Spinal cord (tissue), 10 donors: ENCODE measurements around the gene ZNF207. TPM values are rescaled to one million over a fixed set of nuclear protein-coding genes. Genes with fewer than 3 reads are reported as not detected.

Source experiments
- DNase-seq, 6 donors: peaks; one replicate each; pipeline versions ENCODE4 v3.0.0 to v3.0.0-alpha.2; 2013 to 2015; ENCODE audit warnings: low spot score in 6 of 6, low read depth in 4 of 6
- H3K27ac ChIP-seq: one replicate; pipeline ENCODE4 v1.5.1; 2013; ENCODE audit warnings: low read depth, low read length, control low read depth
- H3K27me3 ChIP-seq: one replicate; pipeline ENCODE4 v1.6.1; 2013; ENCODE audit warnings: low read length; ENCODE audit not compliant: control insufficient read depth, insufficient read depth
- H3K36me3 ChIP-seq: one replicate; pipeline ENCODE4 v1.6.1; 2013; ENCODE audit warnings: low read length; ENCODE audit not compliant: control insufficient read depth, insufficient read depth
- H3K4me1 ChIP-seq: one replicate; pipeline ENCODE4 v1.6.1; 2013; ENCODE audit warnings: low read length; ENCODE audit not compliant: control insufficient read depth, insufficient read depth
- H3K4me3 ChIP-seq: one replicate; pipeline ENCODE4 v1.5.1; 2013; ENCODE audit warnings: low read depth, low read length, control low read depth
- H3K9me3 ChIP-seq: one replicate; pipeline ENCODE4 v1.6.1; 2013; ENCODE audit warnings: low read length; ENCODE audit not compliant: control insufficient read depth, insufficient read depth
- WGBS: methylation state at CpG from one replicate; pipeline ENCODE4 v1.1.5; 2013; ENCODE audit warnings: missing lambda C conversion rate; ENCODE audit not compliant: insufficient coverage; 5-methylcytosine and 5-hydroxymethylcytosine counted together
- long read RNA-seq, 4 donors: transcript quantifications; one replicate each; lab custom pipeline, GENCODE V29; 2026
- polyA plus RNA-seq, 2 donors: library from polyadenylated mRNA; unstranded; fragments of 120-200 nt; gene quantifications; one replicate each; pipeline ENCODE4 v1.2.1, GENCODE V29; 2013; ENCODE audit not compliant: insufficient read length in 2 of 2
- total RNA-seq, 2 donors: library from RNA; depleted of rRNA in 1 of 2; stranded (reverse); fragments of 120-200 nt in 1 of 2; fragments of >200 nt in 1 of 2; gene quantifications; one replicate each; pipeline versions ENCODE4 v1.2.3 to v1.2.4, GENCODE V29; 2013 to 2014
- donor health status: healthy.

The ZNF207 gene
- total RNA-seq (100 to 1,000 TPM; 124 to 131 TPM), polyA plus RNA-seq (100 to 1,000 TPM; 137 to 156 TPM)
- long read RNA-seq, donor 1, full-length matches to known transcripts: 47 of 68 reads
- long read RNA-seq, donor 1, partial matches to known transcripts: 21 of 68 reads
- long read RNA-seq, donor 1, other reads (novel, unspliced or antisense): 0 of 68 reads
- long read RNA-seq, donor 2, full-length matches to known transcripts: 12 of 46 reads
- long read RNA-seq, donor 2, partial matches to known transcripts: 34 of 46 reads
- long read RNA-seq, donor 2, other reads (novel, unspliced or antisense): 0 of 46 reads
- long read RNA-seq, donor 3, full-length matches to known transcripts: 9 of 41 reads
- long read RNA-seq, donor 3, partial matches to known transcripts: 32 of 41 reads
- long read RNA-seq, donor 3, other reads (novel, unspliced or antisense): 0 of 41 reads
- long read RNA-seq, donor 4, full-length matches to known transcripts: 47 of 123 reads
- long read RNA-seq, donor 4, partial matches to known transcripts: 76 of 123 reads
- long read RNA-seq, donor 4, other reads (novel, unspliced or antisense): 0 of 123 reads

- H3K36me3 ChIP-seq: peaks cover 11% of the 10 kb centered on the region
- WGBS: 0% methylated on average over 37 of the region's 47 CpGs
- peak within 1 kb of the TSS; percentile 99 for H3K4me3 ChIP-seq
- H3K9me3 ChIP-seq: no peaks in the 10 kb centered on the region
- H3K4me1 ChIP-seq: peaks cover 30% of the 10 kb centered on the region
- peak; percentile 93 to 99 (median 96) for DNase-seq
- H3K27me3 ChIP-seq: no peaks in the 10 kb centered on the region
- H3K27ac ChIP-seq: peak within 1 kb of the TSS; percentile 99
These were observed at the start of gene ZNF207 for GRCh38 chr17:32349854-32350665. Gene ZNF207 (plus strand): TSS chr17:32350157. CDS start chr17:32350286, 129 bp downstream.

GRCh38 chr17:32302037-32302436 lies 47.9 kb upstream of the ZNF207 start:
- 58% methylated on average over 4 of the region's 4 CpGs for WGBS
- DNase-seq: no peak
- H3K4me1 ChIP-seq: peaks cover 47% of the 10 kb centered on the region

GRCh38 chr17:32302860-32303649 lies 46.9 kb upstream of the ZNF207 start:
- Histone ChIP-seq H3K27me3 (no peaks in the 10 kb centered on the region), H3K4me1 (peaks cover 52% of the 10 kb centered on the region), H3K9me3 (no peaks in the 10 kb centered on the region), H3K4me3 (no peak overlapping the region), H3K27ac (peak overlapping the region; percentile 63), H3K36me3 (peaks cover 45% of the 10 kb centered on the region)
- WGBS: 36% methylated on average over 8 of the region's 10 CpGs
- DNase-seq: peak in 2 of 6 donors; percentile 63 to 89

More at GRCh38 chr17:32302037-32302436, 47.9 kb upstream of the ZNF207 start:
- no peak overlapping the region for H3K27ac ChIP-seq
- peaks cover 42% of the 10 kb centered on the region for H3K36me3 ChIP-seq
- H3K9me3 ChIP-seq: no peaks in the 10 kb centered on the region
- H3K4me3 ChIP-seq: no peak overlapping the region
- no peaks in the 10 kb centered on the region for H3K27me3 ChIP-seq

GRCh38 chr17:32303781-32304288 lies 46.1 kb upstream of the ZNF207 start:
- Histone ChIP-seq H3K4me3 (no peak overlapping the region), H3K4me1 (peaks cover 48% of the 10 kb centered on the region), H3K36me3 (peaks cover 45% of the 10 kb centered on the region), H3K27ac (peak overlapping the region; percentile 63), H3K9me3 (no peaks in the 10 kb centered on the region), H3K27me3 (no peaks in the 10 kb centered on the region)
- peak in 2 of 6 donors; percentile 60 to 81 for DNase-seq
- WGBS: 10% methylated on average over 2 of the region's 2 CpGs

GRCh38 chr17:32305049-32305448 lies 44.9 kb upstream of the ZNF207 start:
- Histone ChIP-seq H3K9me3 (no peaks in the 10 kb centered on the region), H3K4me3 (no peak overlapping the region), H3K27me3 (no peaks in the 10 kb centered on the region), H3K4me1 (peaks cover 43% of the 10 kb centered on the region), H3K36me3 (peaks cover 40% of the 10 kb centered on the region), H3K27ac (peak overlapping the region; percentile 52)
- DNase-seq: peak in 2 of 6 donors; percentile 38 to 42
- 19% methylated on average over 9 of the region's 9 CpGs for WGBS

DNA sequence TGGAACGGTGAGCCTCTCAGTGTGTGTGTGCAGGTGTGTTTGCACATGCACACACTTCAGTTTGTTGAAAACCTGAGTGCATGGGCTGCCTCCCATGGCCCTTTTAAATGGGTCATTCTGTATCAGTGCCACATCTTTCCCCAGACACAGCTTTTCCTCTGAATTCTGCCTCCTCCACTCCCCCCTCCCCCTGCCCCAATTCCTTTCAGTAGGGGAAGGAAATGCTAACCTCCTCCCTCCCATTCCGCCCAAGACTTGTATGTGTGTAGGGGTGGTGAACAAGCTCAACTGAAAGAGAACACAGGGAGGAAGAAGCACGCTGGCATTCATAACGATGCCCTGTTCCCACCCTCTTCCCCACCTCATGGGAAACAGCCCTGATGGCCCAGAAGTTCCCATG lies 42.3 kb upstream of the ZNF207 start:
- no peaks in the 10 kb centered on the region for H3K27me3 ChIP-seq
- no peak overlapping the region for H3K4me3 ChIP-seq
- H3K9me3 ChIP-seq: no peaks in the 10 kb centered on the region
- 64% methylated on average over 1 of the region's 4 CpGs for WGBS
- peaks cover 55% of the 10 kb centered on the region for H3K4me1 ChIP-seq
- DNase-seq: no peak
- no peak overlapping the region for H3K27ac ChIP-seq
- H3K36me3 ChIP-seq: peaks cover 38% of the 10 kb centered on the region

DNA sequence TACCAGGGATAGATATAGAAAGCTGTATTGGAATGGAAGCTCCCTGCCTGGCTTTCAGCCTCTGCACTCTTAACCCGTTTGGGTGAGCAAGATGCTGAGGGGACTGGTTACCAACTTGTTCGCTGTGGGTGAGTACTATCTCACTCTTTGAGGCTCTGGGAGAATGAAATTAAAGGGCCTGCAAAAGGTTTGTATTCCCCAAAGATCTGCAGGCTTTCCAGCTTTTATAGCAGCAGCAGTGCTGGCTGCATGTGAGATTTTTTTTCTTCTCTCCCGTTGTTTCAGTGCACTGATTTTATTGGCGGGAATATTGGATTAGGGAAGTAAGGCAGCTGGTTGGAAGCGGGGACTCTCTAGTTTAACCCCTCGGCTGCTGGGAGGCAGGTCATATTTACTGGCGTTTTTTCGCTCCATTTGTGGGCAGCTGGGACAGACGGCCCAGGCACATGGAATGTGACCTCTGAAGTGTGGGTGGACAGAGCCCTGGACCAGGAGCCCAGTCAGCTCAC lies 38.9 kb upstream of the ZNF207 start:
- peak overlapping the region; percentile 19 for H3K4me3 ChIP-seq
- H3K27ac ChIP-seq: peak overlapping the region; percentile 67
- H3K4me1 ChIP-seq: peaks cover 34% of the 10 kb centered on the region
- peak in 2 of 6 donors; percentile 90 to 96 for DNase-seq
- 22% methylated on average over 7 of the region's 9 CpGs for WGBS
- H3K36me3 ChIP-seq: peaks cover 35% of the 10 kb centered on the region
- no peaks in the 10 kb centered on the region for H3K27me3 ChIP-seq
- no peaks in the 10 kb centered on the region for H3K9me3 ChIP-seq

DNA sequence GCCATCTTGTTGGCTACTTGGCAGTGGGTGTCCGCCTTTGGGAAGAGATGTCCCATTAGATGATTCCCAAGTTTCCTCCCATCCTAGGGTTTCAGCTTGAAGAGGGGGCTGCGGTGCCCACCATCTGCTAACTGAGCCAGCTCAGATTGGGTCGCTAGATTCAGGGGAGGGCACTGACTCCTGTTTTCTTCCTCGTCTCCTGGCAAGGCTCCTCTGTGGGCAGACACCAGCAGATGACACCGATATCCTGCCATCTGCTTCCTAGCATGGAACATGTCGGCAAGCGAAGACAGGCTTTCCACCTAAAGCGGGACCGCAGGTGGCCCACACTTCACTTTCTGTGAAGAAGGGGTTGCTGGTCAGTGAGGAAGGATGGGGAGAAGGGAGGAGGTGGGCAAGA lies 35.3 kb upstream of the ZNF207 start:
- Histone ChIP-seq H3K4me3 (no peak overlapping the region), H3K27ac (no peak overlapping the region), H3K9me3 (no peaks in the 10 kb centered on the region), H3K36me3 (peaks cover 16% of the 10 kb centered on the region), H3K27me3 (no peaks in the 10 kb centered on the region), H3K4me1 (peaks cover 23% of the 10 kb centered on the region)
- WGBS: 76% methylated on average over 8 of the region's 9 CpGs
- DNase-seq: peak in 1 of 6 donors; percentile 22
